HFFc6 (cell line): ENCODE data around the gene PDPK1. TPM values are rescaled to one million over a fixed set of nuclear protein-coding genes. Genes with fewer than 3 reads are reported as not detected.

Experiments
- DNase-seq: peaks from one replicate; pipeline ENCODE4 v3.0.0-alpha.2; 2018
- H3K27ac Mint-ChIP-seq: 2 replicates; pipeline ENCODE4 v1.8.0; 2020; ENCODE audit warnings: mild to moderate bottlenecking, mixed read lengths
- H3K27me3 Mint-ChIP-seq: 2 replicates; pipeline ENCODE4 v1.8.0; 2021; ENCODE audit warnings: mild to moderate bottlenecking, moderate library complexity, mixed read lengths; ENCODE audit not compliant: insufficient read depth
- H3K36me3 Mint-ChIP-seq: 2 replicates; pipeline ENCODE4 v1.8.0; 2021; ENCODE audit warnings: low read depth, mixed read lengths
- H3K4me1 Mint-ChIP-seq: 2 replicates; pipeline ENCODE4 v1.8.0; 2020; ENCODE audit warnings: low read depth, mixed read lengths
- H3K4me3 Mint-ChIP-seq: 2 replicates; pipeline ENCODE4 v1.8.0; 2020; ENCODE audit warnings: mild to moderate bottlenecking, moderate library complexity, mixed read lengths
- H3K9me3 Mint-ChIP-seq: 2 replicates; pipeline ENCODE4 v1.8.0; 2020; ENCODE audit warnings: mild to moderate bottlenecking, mixed read lengths
- total RNA-seq, 6 experiments: library from RNA; stranded (reverse); fragmentation: NEBNext Ultra II Directional; extraction: Animal tissue kit (Norgen Biotek cat#: 25700); gene quantifications; 2 replicates in 1 of 6; 3 replicates in 5 of 6; pipeline ENCODE4 v1.2.3, GENCODE V29; 2021
- TF ChIP-seq, protein P1 (sequence below): fragments of 200-600 bp; sonication (generic); IDR thresholded peaks from 2 replicates; pipeline ENCODE4 v1.5.0; 2021; ENCODE audit warnings: antibody characterized with exemption, mild to moderate bottlenecking

Gene PDPK1
- total RNA-seq, 6 experiments from 2014 or later = 34.2 to 43.8 (median 37.0) TPM

DNA sequence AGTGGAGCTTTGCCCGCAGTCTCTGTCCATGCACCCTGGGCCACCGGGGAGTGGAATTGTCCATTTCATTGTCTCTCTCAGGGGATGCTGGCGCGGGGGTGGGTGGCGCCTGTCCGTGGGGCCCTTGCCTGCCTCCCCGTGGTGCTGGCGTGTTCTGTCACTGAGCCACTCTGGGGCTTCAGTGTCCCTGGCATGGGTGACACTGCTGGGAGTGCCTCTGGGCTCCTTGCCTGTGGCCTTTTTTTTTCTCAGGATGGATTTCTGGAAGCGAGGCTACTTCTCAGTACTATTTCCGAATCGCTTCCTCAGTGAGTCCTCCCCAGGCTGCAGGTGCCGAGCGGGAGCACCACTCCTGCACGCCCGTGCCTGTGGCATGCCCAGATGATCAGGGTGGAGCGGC, 55.0 kb downstream of the PDPK1 start:
- no peak overlapping the region for H3K4me3 Mint-ChIP-seq
- no peaks in the 10 kb centered on the region; the same call in none of the 2 replicates for H3K27me3 Mint-ChIP-seq
- no peak for DNase-seq
- H3K4me1 Mint-ChIP-seq = no peaks in the 10 kb centered on the region
- no peaks in the 10 kb centered on the region for H3K9me3 Mint-ChIP-seq
- TF ChIP-seq, protein P1, sequence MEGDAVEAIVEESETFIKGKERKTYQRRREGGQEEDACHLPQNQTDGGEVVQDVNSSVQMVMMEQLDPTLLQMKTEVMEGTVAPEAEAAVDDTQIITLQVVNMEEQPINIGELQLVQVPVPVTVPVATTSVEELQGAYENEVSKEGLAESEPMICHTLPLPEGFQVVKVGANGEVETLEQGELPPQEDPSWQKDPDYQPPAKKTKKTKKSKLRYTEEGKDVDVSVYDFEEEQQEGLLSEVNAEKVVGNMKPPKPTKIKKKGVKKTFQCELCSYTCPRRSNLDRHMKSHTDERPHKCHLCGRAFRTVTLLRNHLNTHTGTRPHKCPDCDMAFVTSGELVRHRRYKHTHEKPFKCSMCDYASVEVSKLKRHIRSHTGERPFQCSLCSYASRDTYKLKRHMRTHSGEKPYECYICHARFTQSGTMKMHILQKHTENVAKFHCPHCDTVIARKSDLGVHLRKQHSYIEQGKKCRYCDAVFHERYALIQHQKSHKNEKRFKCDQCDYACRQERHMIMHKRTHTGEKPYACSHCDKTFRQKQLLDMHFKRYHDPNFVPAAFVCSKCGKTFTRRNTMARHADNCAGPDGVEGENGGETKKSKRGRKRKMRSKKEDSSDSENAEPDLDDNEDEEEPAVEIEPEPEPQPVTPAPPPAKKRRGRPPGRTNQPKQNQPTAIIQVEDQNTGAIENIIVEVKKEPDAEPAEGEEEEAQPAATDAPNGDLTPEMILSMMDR = no peak
- H3K36me3 Mint-ChIP-seq = no peaks in the 10 kb centered on the region; the same call in none of the 2 replicates
- no peak overlapping the region for H3K27ac Mint-ChIP-seq

DNA sequence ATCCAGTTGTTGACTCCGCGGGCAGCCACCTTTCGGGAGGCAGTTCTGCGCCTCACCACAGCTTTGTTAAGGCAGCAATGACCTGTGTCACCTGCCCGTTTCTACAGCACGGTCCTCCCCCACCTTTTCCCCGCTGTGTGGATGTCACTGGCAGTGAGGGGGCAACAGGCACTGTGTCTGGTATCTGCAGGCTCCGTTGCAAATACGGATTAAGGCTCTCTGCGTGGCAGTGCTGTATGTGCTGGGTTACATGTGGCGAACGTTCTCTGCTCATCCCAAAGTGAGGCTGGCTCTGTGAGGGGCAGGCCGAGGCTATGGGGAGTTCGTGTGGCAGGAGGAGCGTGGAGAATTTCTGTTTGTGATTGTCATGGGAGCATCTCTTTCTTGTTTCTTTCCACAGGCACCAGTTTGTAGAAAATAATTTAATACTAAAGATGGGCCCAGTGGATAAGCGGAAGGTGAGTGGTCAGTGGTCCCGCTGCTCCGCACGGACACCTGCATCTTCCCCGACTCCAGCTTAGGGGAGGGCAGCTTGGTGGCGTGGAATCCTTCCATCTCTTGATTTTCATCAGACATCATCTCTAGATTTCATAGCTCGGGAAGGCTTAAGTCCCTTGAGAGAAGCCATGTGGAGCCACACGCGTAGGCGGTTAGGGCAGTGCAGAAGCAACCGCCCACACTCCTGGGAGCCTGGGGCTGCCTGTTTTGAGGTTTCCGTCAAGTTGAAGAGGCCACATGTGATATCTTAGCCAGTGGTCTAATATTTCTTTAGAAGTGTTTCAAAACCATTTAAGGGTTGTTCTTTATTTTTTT, 57.8 kb downstream of the PDPK1 start:
- H3K27ac Mint-ChIP-seq = no peak overlapping the region
- H3K36me3 Mint-ChIP-seq = no peaks in the 10 kb centered on the region; the same call in 1 of the 2 replicates
- TF ChIP-seq, protein P1 = no peak
- no peaks in the 10 kb centered on the region for H3K27me3 Mint-ChIP-seq
- no peak overlapping the region for H3K4me3 Mint-ChIP-seq
- no peaks in the 10 kb centered on the region for H3K9me3 Mint-ChIP-seq
- H3K4me1 Mint-ChIP-seq = no peaks in the 10 kb centered on the region
- DNase-seq = no peak

DNA sequence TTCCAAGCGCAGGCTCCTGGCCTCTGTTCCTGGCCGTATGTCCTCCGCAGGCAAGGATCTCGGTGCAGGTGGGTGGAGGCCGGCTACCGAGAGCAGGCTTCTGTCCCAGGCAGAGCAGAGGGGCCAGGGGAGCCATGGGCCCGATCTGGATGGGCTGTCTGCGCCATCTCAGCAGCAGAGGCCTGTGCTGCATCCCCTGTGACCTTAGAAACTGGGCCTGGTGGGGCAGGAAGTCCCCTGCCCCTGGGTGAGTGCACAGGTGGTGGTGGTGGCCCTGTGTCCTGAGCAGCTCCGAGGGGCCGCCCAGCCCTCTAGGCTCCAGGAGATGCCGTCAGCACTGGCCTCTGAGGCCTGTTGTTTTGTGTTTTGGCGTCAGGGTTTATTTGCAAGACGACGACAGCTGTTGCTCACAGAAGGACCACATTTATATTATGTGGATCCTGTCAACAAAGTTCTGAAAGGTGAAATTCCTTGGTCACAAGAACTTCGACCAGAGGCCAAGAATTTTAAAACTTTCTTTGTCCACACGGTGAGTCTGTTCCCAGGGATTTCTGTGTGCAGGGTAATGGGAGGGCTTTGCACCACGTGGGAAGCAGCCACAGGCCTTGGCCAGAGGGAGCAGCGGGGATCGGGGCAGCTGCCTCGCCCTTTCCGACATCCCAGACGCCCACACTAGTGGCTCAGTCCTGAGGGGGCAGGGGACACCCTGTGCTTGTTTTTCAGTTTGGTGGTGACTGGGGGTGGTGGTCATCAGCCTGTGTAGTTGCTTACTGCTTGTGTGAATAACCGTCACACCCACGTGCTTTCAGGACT, 59.1 kb downstream of the PDPK1 start:
- TF ChIP-seq, protein P1 = no peak
- Mint-ChIP-seq H3K27ac (no peak overlapping the region), H3K9me3 (no peaks in the 10 kb centered on the region), H3K36me3 (no peaks in the 10 kb centered on the region; the same call in 1 of the 2 replicates), H3K4me1 (no peaks in the 10 kb centered on the region), H3K4me3 (no peak overlapping the region), H3K27me3 (no peaks in the 10 kb centered on the region)
- DNase-seq = no peak

DNA sequence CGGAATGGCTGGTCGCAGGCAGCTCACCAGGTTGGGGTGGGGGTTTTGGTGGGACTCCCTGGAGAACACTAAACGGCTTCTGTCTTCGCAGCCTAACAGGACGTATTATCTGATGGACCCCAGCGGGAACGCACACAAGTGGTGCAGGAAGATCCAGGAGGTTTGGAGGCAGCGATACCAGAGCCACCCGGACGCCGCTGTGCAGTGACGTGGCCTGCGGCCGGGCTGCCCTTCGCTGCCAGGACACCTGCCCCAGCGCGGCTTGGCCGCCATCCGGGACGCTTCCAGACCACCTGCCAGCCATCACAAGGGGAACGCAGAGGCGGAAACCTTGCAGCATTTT, 59.7 kb downstream of the PDPK1 start:
- H3K9me3 Mint-ChIP-seq = no peaks in the 10 kb centered on the region

DNA sequence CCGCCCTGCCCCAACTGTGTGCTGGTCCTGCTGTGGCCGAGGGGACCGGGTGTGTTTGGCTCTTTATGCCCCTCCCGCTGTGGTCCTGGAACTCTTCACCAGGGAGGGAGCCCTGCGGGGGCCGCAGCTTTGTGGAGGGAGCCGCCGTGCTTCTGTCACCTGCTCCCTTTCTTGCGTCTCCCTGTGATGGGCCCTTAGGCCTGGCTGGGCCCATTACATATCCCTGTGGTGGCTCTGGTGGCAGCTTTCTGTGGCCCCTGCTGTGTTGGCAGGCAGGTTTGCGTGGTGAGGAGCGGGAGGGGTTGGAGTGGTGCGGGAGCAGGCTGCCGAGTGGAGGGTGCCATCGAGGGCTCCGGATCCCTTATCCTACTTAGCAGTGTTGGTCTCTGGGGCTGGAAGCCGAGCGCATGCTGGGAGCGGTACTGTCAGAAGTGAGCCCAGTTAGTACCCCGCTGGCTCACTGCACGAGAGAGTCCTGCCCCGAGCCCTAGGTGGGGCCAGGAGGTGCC, 60.4 kb downstream of the PDPK1 start:
- TF ChIP-seq, protein P1 = no peak
- Mint-ChIP-seq H3K27ac (no peak overlapping the region), H3K4me1 (0 out of 2 replicates have a peak, but pooled peaks cover 4% of the 10 kb centered on the region)

More for the DNA sequence above, 59.7 kb downstream of the PDPK1 start:
- no peak for DNase-seq
- Mint-ChIP-seq H3K36me3 (no peaks in the 10 kb centered on the region; the same call in 1 of the 2 replicates), H3K4me1 (no peaks in the 10 kb centered on the region), H3K4me3 (no peak overlapping the region), H3K27me3 (no peaks in the 10 kb centered on the region), H3K27ac (no peak overlapping the region)
- TF ChIP-seq, protein P1 = no peak

More for the DNA sequence above, 60.4 kb downstream of the PDPK1 start:
- Mint-ChIP-seq H3K4me3 (no peak overlapping the region), H3K9me3 (no peaks in the 10 kb centered on the region), H3K27me3 (peaks cover 2% of the 10 kb centered on the region), H3K36me3 (no peaks in the 10 kb centered on the region; the same call in 1 of the 2 replicates)
- no peak for DNase-seq
